GM12878 (cell line): ENCODE measurements around the gene CAMTA1. TPM values are rescaled to one million over a fixed set of nuclear protein-coding genes. Genes with fewer than 3 reads are reported as not detected.

Experiments
- ATAC-seq: fragments of 200-7000 bp; cut with Tn5 transposase; 3 replicates; pipeline ENCODE4 v1.9.1; 2020; ENCODE audit warnings: mild to moderate bottlenecking, moderate library complexity
- BruUV-seq: library from RNA; stranded (reverse); fragments of 400-500 nt; replicated peaks from 2 replicates; lab custom pipeline; 2021; lab: Mats Ljungman, UMichigan
- CTCF ChIA-PET: fragments of 300-600 bp; sonication (Branson Sonifier 250); formaldehyde crosslinking; extraction: SDS; loops from one replicate; lab custom pipeline; 2021; ENCODE audit warnings: inconsistent platforms; lab: Yijun Ruan, JAX
- POLR2A ChIA-PET: fragments of 350-600 bp; formaldehyde crosslinking; extraction: SDS; loops from one replicate; lab custom pipeline; 2021; ENCODE audit warnings: inconsistent platforms; lab: Charles Lee
- RAD21 ChIA-PET: fragments of 300-600 bp; sonication (Branson Sonifier 250); formaldehyde crosslinking; loops from one replicate; lab custom pipeline; 2023; ENCODE audit warnings: antibody characterized with exemption; ENCODE audit not compliant: unreplicated experiment; lab: Charles Lee
- SMC1A ChIA-PET: fragments of 300-600 bp; sonication (Branson Sonifier 250); formaldehyde crosslinking; loops from one replicate; lab custom pipeline; 2023; ENCODE audit not compliant: unreplicated experiment, uncharacterized antibody; lab: Charles Lee
- DNase-seq: peaks from one replicate; pipeline ENCODE4 v3.0.0-alpha.2; 2011; ENCODE audit warnings: low read depth, low spot score
- FAIRE-seq: peaks from 3 replicates; lab custom pipeline; 2011; peaks lifted over from hg19 to GRCh38; lab: Jason Lieb, UNC
- H2AFZ ChIP-seq: 2 replicates; pipeline ENCODE4 v1.6.0; 2011; ENCODE audit warnings: low read depth, low read length, control low read depth; ENCODE audit not compliant: control insufficient read depth
- H3K27ac ChIP-seq: 2 replicates; pipeline ENCODE4 v1.5.1; 2011; ENCODE audit warnings: control low read depth; ENCODE audit not compliant: control insufficient read depth, insufficient read depth
- H3K27me3 ChIP-seq, 2 experiments: replicated peaks in 1 of 2; 2 replicates each; pipeline versions ENCODE4 v1.6.0 to v1.6.1; 2011; ENCODE audit warnings: low read length in 1 of 2; ENCODE audit not compliant: control insufficient read depth in 2 of 2, insufficient read depth in 2 of 2
- H3K36me3 ChIP-seq, 2 experiments: 2 replicates each; pipeline ENCODE4 v1.5.1; 2011; ENCODE audit warnings: low read length in 1 of 2; ENCODE audit not compliant: control insufficient read depth in 2 of 2, insufficient read depth in 2 of 2
- H3K4me1 ChIP-seq: 2 replicates; pipeline ENCODE4 v1.6.1; 2011; ENCODE audit warnings: mild to moderate bottlenecking, low read length, moderate library complexity, mixed read lengths; ENCODE audit not compliant: control insufficient read depth, insufficient read depth
- H3K4me2 ChIP-seq: 2 replicates; pipeline ENCODE4 v1.6.0; 2011; ENCODE audit warnings: control low read depth; ENCODE audit not compliant: control insufficient read depth, insufficient read depth
- H3K4me3 ChIP-seq: fragments of 200-600 bp; sonication (generic); 2 replicates; pipeline ENCODE4 v1.5.1; 2016
- H3K79me2 ChIP-seq: 2 replicates; pipeline ENCODE4 v1.6.0; 2011; ENCODE audit warnings: low read length; ENCODE audit not compliant: control insufficient read depth, insufficient read depth
- H3K9ac ChIP-seq: 2 replicates; pipeline ENCODE4 v1.8.0; 2011; ENCODE audit warnings: low read length, control low read depth, mixed read lengths; ENCODE audit not compliant: control insufficient read depth, insufficient read depth
- H3K9me3 ChIP-seq: replicated peaks from 3 replicates; pipeline ENCODE4 v1.5.1; 2011; ENCODE audit warnings: mild to moderate bottlenecking, low read length; ENCODE audit not compliant: control insufficient read depth, insufficient read depth
- H4K20me1 ChIP-seq: 2 replicates; pipeline ENCODE4 v1.6.0; 2011; ENCODE audit not compliant: control insufficient read depth, insufficient read depth
- BHLHE40 ChIP-seq, 2 experiments: fragments of 450-650 bp in 1 of 2; IDR thresholded peaks; 2 replicates each; pipeline ENCODE4 v1.6.1; 2011 to 2017; ENCODE audit warnings: low read depth in 2 of 2, borderline replicate concordance in 1 of 2, improper control_type of control experiment in 1 of 2, low read length in 1 of 2, mild to moderate bottlenecking in 1 of 2
- CHD2 ChIP-seq: IDR thresholded peaks from 2 replicates; pipeline ENCODE4 v1.6.1; 2011; ENCODE audit warnings: low read depth, low read length, improper control_type of control experiment, borderline replicate concordance
- DPF2 ChIP-seq: fragments of 450-650 bp; IDR thresholded peaks from 2 replicates; pipeline ENCODE4 v1.6.1; 2017; ENCODE audit warnings: mild to moderate bottlenecking
- EGR1 ChIP-seq, 2 experiments: IDR thresholded peaks; 1 replicate in 1 of 2; 2 replicates in 1 of 2; pipeline ENCODE4 v1.6.1; 2011 to 2012; ENCODE audit warnings: low read depth in 2 of 2, low read length in 2 of 2, borderline replicate concordance in 1 of 2, mild to moderate bottlenecking in 1 of 2, moderate library complexity in 1 of 2
- ETV6 ChIP-seq, 2 experiments: fragments of 450-650 bp in 1 of 2; IDR thresholded peaks in 1 of 2; conservative IDR thresholded peaks in 1 of 2; 2 replicates each; pipeline ENCODE4 v1.6.1; 2014; ENCODE audit warnings: antibody characterized with exemption in 1 of 2, borderline replicate concordance in 1 of 2, low read depth in 1 of 2, mild to moderate bottlenecking in 1 of 2, moderate library complexity in 1 of 2
- HDAC2 ChIP-seq: fragments of 200-600 bp; sonication (generic); IDR thresholded peaks from 2 replicates; pipeline ENCODE4 v1.6.1; 2017
- MXI1 ChIP-seq: fragments of 150-350 bp; IDR thresholded peaks from 2 replicates; pipeline ENCODE4 v1.6.1; 2011; ENCODE audit warnings: low read depth, mild to moderate bottlenecking, inconsistent platforms, low read length, improper control_type of control experiment
- RBBP5 ChIP-seq: fragments of 200-600 bp; sonication (generic); conservative IDR thresholded peaks from 2 replicates; pipeline ENCODE4 v1.6.1; 2016
- RELA ChIP-seq: fragments of 450-650 bp; IDR thresholded peaks from 2 replicates; pipeline ENCODE4 v1.8.0; 2014; ENCODE audit warnings: borderline replicate concordance; ENCODE audit not compliant: partially characterized antibody
- SIX5 ChIP-seq: IDR thresholded peaks from 2 replicates; pipeline ENCODE4 v1.6.1; 2011; ENCODE audit warnings: mild to moderate bottlenecking, low read depth, low read length, moderate library complexity; ENCODE audit not compliant: severe bottlenecking
- SUPT20H ChIP-seq: IDR thresholded peaks from 2 replicates; pipeline ENCODE4 v1.6.1; 2011; ENCODE audit warnings: low read depth, mild to moderate bottlenecking, low read length, moderate library complexity, borderline replicate concordance; ENCODE audit not compliant: control insufficient read depth
- TARDBP ChIP-seq: IDR thresholded peaks from 2 replicates; pipeline ENCODE4 v1.6.1; 2016; ENCODE audit warnings: borderline replicate concordance
- YY1 ChIP-seq: IDR thresholded peaks from 2 replicates; pipeline ENCODE4 v1.6.1; 2011; ENCODE audit warnings: low read depth, mild to moderate bottlenecking, low read length
- ZNF24 ChIP-seq: fragments of 450-650 bp; IDR thresholded peaks from 2 replicates; pipeline ENCODE4 v1.6.1; 2017; ENCODE audit warnings: antibody characterized with exemption, mild to moderate bottlenecking
- WGBS: methylation state at CpG from one replicate; pipeline ENCODE4 v1.1.6; 2016; ENCODE audit warnings: low lambda C conversion rate; ENCODE audit not compliant: insufficient replicate concordance, insufficient coverage; ENCODE audit errors: missing lambda C conversion rate; 5-methylcytosine and 5-hydroxymethylcytosine counted together
- in situ Hi-C: fragments of 300-500 bp; cut with MboI; formaldehyde crosslinking; loops from 9 replicates; pipeline ENCODE4 v1.14.3; 2018; ENCODE audit warnings: mixed read lengths
- intact Hi-C: fragments of 100-400 bp; cut with micrococcal nuclease; formaldehyde crosslinking; loops from one replicate; pipeline ENCODE4 v1.14.2; 2022; ENCODE audit not compliant: unreplicated experiment
- polyA plus RNA-seq, 11 experiments: library from polyadenylated mRNA; depleted of rRNA in 4 of 11; unstranded in 6 of 11; stranded (reverse) in 5 of 11; fragments of >200 nt; fragmentation: Nextera tagmentation in 4 of 11; fragmentation: Illumina TruSeq in 1 of 11; extraction: Ambion mirVana in 4 of 11; extraction: Trizol in 1 of 11; gene quantifications; 1 replicate in 1 of 11; 2 replicates in 10 of 11; pipeline versions ENCODE4 v1.2.1 to v1.2.3, GENCODE V29; 2011 to 2016; ENCODE audit warnings: inconsistent platforms in 2 of 11, missing spikeins in 2 of 11, low read depth in 1 of 11
- total RNA-seq, 4 experiments: library from RNA; depleted of rRNA in 3 of 4; stranded (reverse); fragments of >200 nt in 3 of 4; fragmentation: Illumina TruSeq in 1 of 4; extraction: Trizol in 1 of 4; gene quantifications; 2 replicates each; pipeline versions ENCODE4 v1.2.1 to v1.2.3, GENCODE V29; 2013 to 2021
- TF ChIP-seq, protein P1 (sequence below): fragments of 450-650 bp; IDR thresholded peaks from 2 replicates; pipeline ENCODE4 v1.6.1; 2018; ENCODE audit warnings: mild to moderate bottlenecking, low read depth, moderate library complexity; ENCODE audit not compliant: partially characterized antibody
- TF ChIP-seq, protein P2 (sequence below): fragments of 450-650 bp; IDR thresholded peaks from 2 replicates; pipeline ENCODE4 v1.6.1; 2017; ENCODE audit warnings: mild to moderate bottlenecking, low read depth, inconsistent platforms; ENCODE audit not compliant: poor library complexity, severe bottlenecking

CAMTA1 gene
- total and polyA plus RNA-seq, 10 of the 15 experiments (the other 5 are each of a cell fraction or from before 2014, with no cell fraction given), result 37.7 to 148 (median 76.4) TPM

DNA sequence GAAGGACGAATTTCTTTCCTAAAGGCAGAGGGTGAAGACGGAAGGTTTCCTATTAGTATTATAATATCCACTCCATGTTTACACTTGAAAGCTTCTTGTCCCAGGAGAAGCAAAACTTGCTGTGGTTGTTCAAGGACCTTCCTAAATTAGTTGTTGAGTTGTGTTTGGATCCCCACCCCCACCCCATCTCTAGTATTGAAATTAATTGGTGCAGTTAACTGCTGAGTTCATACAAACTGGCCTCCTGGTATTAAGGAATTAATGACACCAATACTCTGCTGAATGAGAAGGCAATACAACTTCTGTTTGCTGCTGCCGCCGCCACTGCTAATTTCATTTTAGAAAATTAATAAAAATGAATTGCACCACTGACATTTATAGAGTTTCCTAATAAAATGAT lies 308.8 kb downstream of the CAMTA1 start:
- no peak overlapping the region for H3K27ac ChIP-seq
- TF ChIP-seq HDAC2 (no peak), RBBP5 (no peak), TARDBP (no peak), RELA (no peak), CHD2 (no peak), DPF2 (no peak), YY1 (no peak), ETV6 (conservative IDR thresholded peaks at IDR 0.05 in 1 of 2, IDR thresholded peaks at IDR 0.05 in 1 of 2; ENCODE audit: borderline replicate concordance in 1 of 2, low read depth in 1 of 2) (no peak), ZNF24 (no peak), SUPT20H (no peak), EGR1 (IDR thresholded peaks at IDR 0.05; ENCODE audit: borderline replicate concordance in 1 of 2, low read depth in 2 of 2, low read length in 2 of 2) (no peak), MXI1 (no peak), SIX5 (no peak), BHLHE40 (IDR thresholded peaks at IDR 0.05; ENCODE audit: borderline replicate concordance in 1 of 2, low read depth in 2 of 2, low read length in 1 of 2) (no peak)
- TF ChIP-seq, protein P1, sequence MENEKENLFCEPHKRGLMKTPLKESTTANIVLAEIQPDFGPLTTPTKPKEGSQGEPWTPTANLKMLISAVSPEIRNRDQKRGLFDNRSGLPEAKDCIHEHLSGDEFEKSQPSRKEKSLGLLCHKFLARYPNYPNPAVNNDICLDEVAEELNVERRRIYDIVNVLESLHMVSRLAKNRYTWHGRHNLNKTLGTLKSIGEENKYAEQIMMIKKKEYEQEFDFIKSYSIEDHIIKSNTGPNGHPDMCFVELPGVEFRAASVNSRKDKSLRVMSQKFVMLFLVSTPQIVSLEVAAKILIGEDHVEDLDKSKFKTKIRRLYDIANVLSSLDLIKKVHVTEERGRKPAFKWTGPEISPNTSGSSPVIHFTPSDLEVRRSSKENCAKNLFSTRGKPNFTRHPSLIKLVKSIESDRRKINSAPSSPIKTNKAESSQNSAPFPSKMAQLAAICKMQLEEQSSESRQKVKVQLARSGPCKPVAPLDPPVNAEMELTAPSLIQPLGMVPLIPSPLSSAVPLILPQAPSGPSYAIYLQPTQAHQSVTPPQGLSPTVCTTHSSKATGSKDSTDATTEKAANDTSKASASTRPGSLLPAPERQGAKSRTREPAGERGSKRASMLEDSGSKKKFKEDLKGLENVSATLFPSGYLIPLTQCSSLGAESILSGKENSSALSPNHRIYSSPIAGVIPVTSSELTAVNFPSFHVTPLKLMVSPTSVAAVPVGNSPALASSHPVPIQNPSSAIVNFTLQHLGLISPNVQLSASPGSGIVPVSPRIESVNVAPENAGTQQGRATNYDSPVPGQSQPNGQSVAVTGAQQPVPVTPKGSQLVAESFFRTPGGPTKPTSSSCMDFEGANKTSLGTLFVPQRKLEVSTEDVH, result no peak
- TF ChIP-seq, protein P2, sequence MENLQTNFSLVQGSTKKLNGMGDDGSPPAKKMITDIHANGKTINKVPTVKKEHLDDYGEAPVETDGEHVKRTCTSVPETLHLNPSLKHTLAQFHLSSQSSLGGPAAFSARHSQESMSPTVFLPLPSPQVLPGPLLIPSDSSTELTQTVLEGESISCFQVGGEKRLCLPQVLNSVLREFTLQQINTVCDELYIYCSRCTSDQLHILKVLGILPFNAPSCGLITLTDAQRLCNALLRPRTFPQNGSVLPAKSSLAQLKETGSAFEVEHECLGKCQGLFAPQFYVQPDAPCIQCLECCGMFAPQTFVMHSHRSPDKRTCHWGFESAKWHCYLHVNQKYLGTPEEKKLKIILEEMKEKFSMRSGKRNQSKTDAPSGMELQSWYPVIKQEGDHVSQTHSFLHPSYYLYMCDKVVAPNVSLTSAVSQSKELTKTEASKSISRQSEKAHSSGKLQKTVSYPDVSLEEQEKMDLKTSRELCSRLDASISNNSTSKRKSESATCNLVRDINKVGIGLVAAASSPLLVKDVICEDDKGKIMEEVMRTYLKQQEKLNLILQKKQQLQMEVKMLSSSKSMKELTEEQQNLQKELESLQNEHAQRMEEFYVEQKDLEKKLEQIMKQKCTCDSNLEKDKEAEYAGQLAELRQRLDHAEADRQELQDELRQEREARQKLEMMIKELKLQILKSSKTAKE, result no peak
- TF ChIP-seq, all 136 proteins: peak for 0
- ChIA-PET RAD21 (no interaction called here), CTCF (no interaction called here), SMC1A (no interaction called here), POLR2A (no interaction called here)
- WGBS, result 47% methylated on average over 4 of the region's 4 CpGs
- FAIRE-seq (no peak), ATAC-seq (no peak), DNase-seq (no peak)
- peaks cover 7 to 9% of the 10 kb centered on the region in 2 experiments; a peak in 3 of 4 replicates for H3K27me3 ChIP-seq
- no peak overlapping the region for H3K4me2 ChIP-seq
- H3K9ac ChIP-seq, result no peak overlapping the region
- no peaks in the 10 kb centered on the region for H3K4me1 ChIP-seq
- intact Hi-C loops, result no loop called here
- no peak overlapping the region for H2AFZ ChIP-seq
- in situ Hi-C loops, result no loop called here
- H3K36me3 ChIP-seq, result no peaks in the 10 kb centered on the region
- BruUV-seq, result no TSS peak
- no peaks in the 10 kb centered on the region for H3K79me2 ChIP-seq
- no peaks in the 10 kb centered on the region for H4K20me1 ChIP-seq
- no peaks in the 10 kb centered on the region for H3K9me3 ChIP-seq
- no peak overlapping the region for H3K4me3 ChIP-seq
